NCI-H524 (cell line): ENCODE measurements around the gene TMEM179B.

ENCODE experiments used
- DNase-seq, 2 experiments: peaks; one replicate each; lab custom pipeline; 2025; lab: John Stamatoyannopoulos, UW

Gene TMEM179B

GRCh38 chr11:62832336-62833234 lies 45.4 kb downstream of the TMEM179B start, which contains the start of gene TEX54:
Gene TEX54 (minus strand): TSS chr11:62832841.
- DNase-seq: peak in 1 of 2 experiments; percentile 41

- DNase-seq: no peak
These were observed 48.1 kb downstream of the TMEM179B start for GRCh38 chr11:62835336-62835735.

- peak; percentile 67 to 84 for DNase-seq
These were observed 52.1 kb downstream of the TMEM179B start, which contains the start of gene WDR74 for GRCh38 chr11:62839050-62839945. Gene WDR74 (minus strand): TSS chr11:62839590. CDS start chr11:62839570, 20 bp downstream.
